Smooth muscle cell (in vitro differentiated cells): ENCODE results near the gene OR51B2. TPM values are rescaled to one million over a fixed set of nuclear protein-coding genes. Genes with fewer than 3 reads are reported as not detected.
"Not testable (repeated sequence)": the region's sequence is repeated elsewhere in the genome, so short reads cannot be mapped to it uniquely, and the experiment has no call there.

Source experiments
- DNase-seq: peaks from one replicate; lab custom pipeline; 2025; ENCODE audit not compliant: unreplicated experiment; lab: John Stamatoyannopoulos, UW
- H2AFZ ChIP-seq: fragments of 200-600 bp; sonication (generic); 2 replicates; pipeline ENCODE4 v1.6.0; 2016; ENCODE audit warnings: antibody characterized with exemption, low read depth, mild to moderate bottlenecking
- H3F3A ChIP-seq: fragments of 200-600 bp; sonication (generic); 2 replicates; pipeline ENCODE4 v1.6.0; 2017; ENCODE audit warnings: antibody characterized with exemption, low read depth
- H3K27ac ChIP-seq: fragments of 200-600 bp; sonication (generic); 2 replicates; pipeline ENCODE4 v1.5.1; 2016; ENCODE audit warnings: low read depth, mild to moderate bottlenecking
- H3K27me3 ChIP-seq: fragments of 200-600 bp; sonication (generic); 2 replicates; pipeline ENCODE4 v1.6.1; 2016; ENCODE audit warnings: low read depth, mild to moderate bottlenecking
- H3K36me3 ChIP-seq: fragments of 200-600 bp; sonication (generic); 2 replicates; pipeline ENCODE4 v1.5.1; 2016; ENCODE audit warnings: low read depth
- H3K4me1 ChIP-seq: fragments of 200-600 bp; sonication (generic); 2 replicates; pipeline ENCODE4 v1.5.1; 2016; ENCODE audit warnings: low read depth
- H3K4me2 ChIP-seq: fragments of 200-600 bp; sonication (generic); 2 replicates; pipeline ENCODE4 v1.6.0; 2016; ENCODE audit warnings: mild to moderate bottlenecking
- H3K4me3 ChIP-seq: fragments of 200-600 bp; sonication (generic); 2 replicates; pipeline ENCODE4 v1.5.1; 2016; ENCODE audit warnings: mild to moderate bottlenecking
- H3K79me2 ChIP-seq: fragments of 200-600 bp; sonication (generic); 2 replicates; pipeline ENCODE4 v1.6.0; 2016; ENCODE audit warnings: low read depth, mild to moderate bottlenecking
- H3K9ac ChIP-seq: fragments of 200-600 bp; sonication (generic); 2 replicates; pipeline ENCODE4 v1.6.0; 2016; ENCODE audit warnings: low read depth
- H3K9me3 ChIP-seq: fragments of 200-600 bp; sonication (generic); replicated peaks from 2 replicates; pipeline ENCODE4 v1.5.1; 2016; ENCODE audit warnings: low read depth
- H4K20me1 ChIP-seq: fragments of 200-600 bp; sonication (generic); 2 replicates; pipeline ENCODE4 v1.6.0; 2016; ENCODE audit warnings: low read depth
- WGBS: methylation state at CpG from one replicate; pipeline ENCODE4 v1.1.7; 2016; ENCODE audit warnings: low lambda C conversion rate; 5-methylcytosine and 5-hydroxymethylcytosine counted together
- polyA plus RNA-seq: library from polyadenylated mRNA; unstranded; fragments of >200 nt; fragmentation: Nextera tagmentation; extraction: Ambion mirVana; gene quantifications from 2 replicates; pipeline ENCODE4 v1.2.1, GENCODE V29; 2016
- total RNA-seq: library from RNA; depleted of rRNA; stranded (reverse); fragments of >200 nt; gene quantifications from 2 replicates; pipeline ENCODE4 v1.2.3, GENCODE V29; 2014
- TF ChIP-seq, protein P1 (sequence below): fragments of 200-600 bp; sonication (generic); IDR thresholded peaks from 2 replicates; pipeline ENCODE4 v1.5.1; 2017; ENCODE audit warnings: borderline replicate concordance, mild to moderate bottlenecking, antibody characterized with exemption; ENCODE audit not compliant: insufficient read depth, poor library complexity, severe bottlenecking

OR51B2 gene
- total and polyA plus RNA-seq, 2 experiments from 2014 or later: not detected

DNA sequence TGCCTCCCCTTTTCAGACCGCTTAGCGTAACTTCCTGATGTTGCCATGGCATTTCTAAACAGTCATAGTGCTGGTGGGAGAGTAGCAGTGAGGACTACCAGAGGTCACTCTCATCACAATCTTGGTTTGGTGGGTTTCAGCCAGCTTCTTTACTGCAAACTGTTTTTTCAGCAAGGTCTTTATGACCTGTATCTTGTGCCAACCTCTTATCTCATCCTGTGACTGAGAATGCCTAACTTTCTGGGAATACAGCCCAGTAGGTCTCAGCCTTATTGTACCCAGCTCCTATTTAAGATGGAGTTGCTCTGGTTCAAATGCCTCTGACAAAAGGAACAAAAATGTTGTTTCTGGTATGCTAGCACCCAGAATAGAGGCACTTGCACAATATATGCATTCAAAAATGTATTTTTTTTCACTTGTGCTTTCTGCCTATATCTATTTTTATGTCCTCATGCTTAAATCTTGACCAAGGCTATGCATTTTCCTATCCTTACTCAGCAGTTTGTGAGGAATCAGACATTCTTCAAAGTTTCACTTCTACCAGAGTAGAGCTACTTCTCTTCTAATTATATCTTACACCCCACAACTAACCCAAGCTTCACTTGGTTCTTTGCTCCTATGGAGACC is 43.5 kb upstream of the OR51B2 start:
- WGBS: 44% methylated on average over 2 of the region's 2 CpGs
- H3K27me3 ChIP-seq: no peaks in the 10 kb centered on the region
- H4K20me1 ChIP-seq: no peaks in the 10 kb centered on the region
- no peak overlapping the region for H3K9ac ChIP-seq
- no peak overlapping the region for H3K4me2 ChIP-seq
- no peaks in the 10 kb centered on the region for H3K4me1 ChIP-seq
- no peaks in the 10 kb centered on the region for H3K9me3 ChIP-seq
- TF ChIP-seq, protein P1, sequence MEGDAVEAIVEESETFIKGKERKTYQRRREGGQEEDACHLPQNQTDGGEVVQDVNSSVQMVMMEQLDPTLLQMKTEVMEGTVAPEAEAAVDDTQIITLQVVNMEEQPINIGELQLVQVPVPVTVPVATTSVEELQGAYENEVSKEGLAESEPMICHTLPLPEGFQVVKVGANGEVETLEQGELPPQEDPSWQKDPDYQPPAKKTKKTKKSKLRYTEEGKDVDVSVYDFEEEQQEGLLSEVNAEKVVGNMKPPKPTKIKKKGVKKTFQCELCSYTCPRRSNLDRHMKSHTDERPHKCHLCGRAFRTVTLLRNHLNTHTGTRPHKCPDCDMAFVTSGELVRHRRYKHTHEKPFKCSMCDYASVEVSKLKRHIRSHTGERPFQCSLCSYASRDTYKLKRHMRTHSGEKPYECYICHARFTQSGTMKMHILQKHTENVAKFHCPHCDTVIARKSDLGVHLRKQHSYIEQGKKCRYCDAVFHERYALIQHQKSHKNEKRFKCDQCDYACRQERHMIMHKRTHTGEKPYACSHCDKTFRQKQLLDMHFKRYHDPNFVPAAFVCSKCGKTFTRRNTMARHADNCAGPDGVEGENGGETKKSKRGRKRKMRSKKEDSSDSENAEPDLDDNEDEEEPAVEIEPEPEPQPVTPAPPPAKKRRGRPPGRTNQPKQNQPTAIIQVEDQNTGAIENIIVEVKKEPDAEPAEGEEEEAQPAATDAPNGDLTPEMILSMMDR: no peak
- no peak overlapping the region for H3K27ac ChIP-seq
- no peak overlapping the region for H2AFZ ChIP-seq
- H3F3A ChIP-seq: no peaks in the 10 kb centered on the region
- no peak for DNase-seq
- no peaks in the 10 kb centered on the region for H3K79me2 ChIP-seq
- H3K4me3 ChIP-seq: no peak overlapping the region
- H3K36me3 ChIP-seq: no peaks in the 10 kb centered on the region

DNA sequence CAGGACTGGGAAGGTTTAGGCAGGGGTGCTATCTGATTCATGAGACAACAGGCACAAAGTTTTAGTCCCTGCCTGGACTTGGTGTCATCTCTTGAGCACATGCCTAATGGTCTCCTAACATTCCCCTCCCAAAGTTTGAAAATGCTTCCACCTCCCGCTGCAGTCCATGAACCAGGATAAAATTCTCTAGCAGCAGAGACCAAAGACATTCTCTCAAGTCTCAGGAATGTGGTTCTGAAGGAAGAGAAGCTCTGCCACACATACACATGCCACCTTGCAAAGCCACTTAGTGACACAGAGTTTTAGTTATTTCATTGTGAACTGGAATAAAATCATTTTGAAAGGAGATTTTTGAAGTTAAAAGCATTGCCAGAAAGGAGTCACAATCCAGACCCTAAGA is 42.8 kb upstream of the OR51B2 start:
- no peaks in the 10 kb centered on the region for H4K20me1 ChIP-seq
- H3K4me3 ChIP-seq: no peak overlapping the region
- no peak overlapping the region for H3K4me2 ChIP-seq
- H3K79me2 ChIP-seq: no peaks in the 10 kb centered on the region
- WGBS: 0% methylated on average over 1 of the region's 1 CpG
- H3K9me3 ChIP-seq: no peaks in the 10 kb centered on the region
- H3K4me1 ChIP-seq: no peaks in the 10 kb centered on the region
- TF ChIP-seq, protein P1: no peak
- no peaks in the 10 kb centered on the region for H3F3A ChIP-seq
- no peak overlapping the region for H2AFZ ChIP-seq
- H3K36me3 ChIP-seq: no peaks in the 10 kb centered on the region
- H3K27me3 ChIP-seq: no peaks in the 10 kb centered on the region
- no peak overlapping the region for H3K9ac ChIP-seq
- no peak overlapping the region for H3K27ac ChIP-seq
- no peak for DNase-seq

DNA sequence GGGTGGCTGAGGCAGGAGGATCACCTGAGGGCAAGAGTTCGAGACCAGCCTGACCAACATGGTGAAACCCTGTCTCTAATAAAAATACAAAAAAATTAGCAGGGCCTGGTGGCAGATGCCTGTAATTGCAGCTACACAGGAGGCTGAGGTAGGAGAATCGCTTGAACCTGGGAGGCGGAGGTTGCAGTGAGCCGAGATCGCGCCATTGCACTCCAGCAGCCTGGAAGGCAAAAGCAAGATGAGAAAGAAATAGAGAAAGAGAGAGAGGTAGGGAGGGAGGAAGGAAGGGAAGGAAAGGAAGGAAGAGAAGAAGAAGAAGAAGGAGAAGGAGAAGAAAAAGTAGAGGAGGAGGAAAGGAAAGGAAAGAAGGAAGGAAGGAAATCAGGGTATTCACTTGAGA is 42.3 kb upstream of the OR51B2 start:
- H3K9me3 ChIP-seq, H2AFZ ChIP-seq, H3K27me3 ChIP-seq, H3F3A ChIP-seq, H3K79me2 ChIP-seq, H3K4me1 ChIP-seq, H3K36me3 ChIP-seq, H3K4me3 ChIP-seq, H3K4me2 ChIP-seq, DNase-seq, H3K9ac ChIP-seq, H3K27ac ChIP-seq, H4K20me1 ChIP-seq: not testable (repeated sequence)
- WGBS: 80% methylated on average over 6 of the region's 6 CpGs

DNA sequence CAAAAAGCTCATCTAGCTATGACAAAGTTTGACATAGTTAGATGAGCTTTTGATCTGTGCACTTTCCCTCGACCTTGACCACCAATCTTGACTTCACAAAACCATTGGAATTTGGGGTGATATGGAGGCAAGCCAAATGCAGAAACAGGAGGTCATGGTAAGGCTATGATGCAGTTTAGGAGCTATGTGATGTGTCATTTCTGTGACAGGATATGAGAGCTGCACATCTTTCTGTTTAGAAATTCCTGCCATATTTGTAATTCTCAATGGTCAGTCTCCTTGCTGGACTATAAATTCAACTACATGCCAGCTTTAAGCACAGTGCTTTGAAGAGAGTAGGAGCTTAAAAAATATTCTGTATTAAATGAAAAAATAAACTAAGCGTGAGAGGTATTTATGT is 40.1 kb upstream of the OR51B2 start:
- Histone ChIP-seq H3K36me3 (no peaks in the 10 kb centered on the region), H3K79me2 (no peaks in the 10 kb centered on the region), H2AFZ (no peak overlapping the region), H3F3A (no peaks in the 10 kb centered on the region), H3K4me3 (no peak overlapping the region), H3K27me3 (no peaks in the 10 kb centered on the region), H3K27ac (no peak overlapping the region), H3K4me2 (peak overlapping the region; percentile 59), H3K9ac (no peak overlapping the region), H3K4me1 (no peaks in the 10 kb centered on the region), H3K9me3 (no peaks in the 10 kb centered on the region), H4K20me1 (no peaks in the 10 kb centered on the region)
- WGBS: 23% methylated on average over 1 of the region's 2 CpGs
- TF ChIP-seq, protein P1: no peak
- DNase-seq: no peak
